HG02678 (cell line): Measurements from ENCODE around the gene PDZRN3.

Experiments used
- ATAC-seq: cut with Tn5 transposase; IDR thresholded peaks from one replicate; pipeline ENCODE4 v1.9.1; 2021; ENCODE audit warnings: mild to moderate bottlenecking, moderate library complexity; ENCODE audit not compliant: unreplicated experiment

The PDZRN3 gene

GRCh38 chr3:73401059-73401458, 223.7 kb downstream of the PDZRN3 start:
- ATAC-seq, result no peak

DNA sequence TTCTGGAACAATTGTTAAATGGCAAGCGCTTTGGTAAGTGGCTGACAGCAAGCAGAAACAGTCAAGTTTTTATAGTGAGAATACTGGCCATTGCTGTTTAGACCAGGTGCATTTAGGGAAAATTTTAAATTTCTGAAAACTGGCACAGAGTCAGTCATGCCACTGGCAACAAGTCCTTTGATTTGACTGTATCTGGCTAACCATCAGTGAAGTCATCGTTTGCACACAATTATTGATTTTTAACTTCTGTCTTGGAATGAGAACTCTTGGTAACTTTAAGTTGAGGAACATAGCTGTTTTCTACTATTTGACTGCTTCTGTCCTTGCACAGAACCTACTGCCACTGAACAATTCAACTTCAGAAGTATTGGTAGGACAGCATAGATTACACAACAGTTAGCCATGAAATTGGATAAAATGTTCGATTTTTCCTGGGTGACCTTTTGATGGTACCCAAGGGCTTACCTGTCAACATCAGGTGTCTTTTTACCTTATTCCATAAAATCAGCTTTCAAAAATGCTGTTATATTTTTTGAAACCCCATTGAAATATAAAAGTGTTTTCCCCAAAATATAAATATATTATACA, 225.0 kb downstream of the PDZRN3 start:
- ATAC-seq, result no peak

GRCh38 chr3:73399106-73399505, 225.6 kb downstream of the PDZRN3 start:
- no peak for ATAC-seq

GRCh38 chr3:73398084-73398483, 226.7 kb downstream of the PDZRN3 start:
- no peak for ATAC-seq

GRCh38 chr3:73394240-73394639, 230.5 kb downstream of the PDZRN3 start:
- ATAC-seq, result no peak

- no peak for ATAC-seq
These were observed 231.7 kb downstream of the PDZRN3 start for GRCh38 chr3:73393005-73393404.

GRCh38 chr3:73391984-73392383, 232.8 kb downstream of the PDZRN3 start:
- ATAC-seq, result no peak

DNA sequence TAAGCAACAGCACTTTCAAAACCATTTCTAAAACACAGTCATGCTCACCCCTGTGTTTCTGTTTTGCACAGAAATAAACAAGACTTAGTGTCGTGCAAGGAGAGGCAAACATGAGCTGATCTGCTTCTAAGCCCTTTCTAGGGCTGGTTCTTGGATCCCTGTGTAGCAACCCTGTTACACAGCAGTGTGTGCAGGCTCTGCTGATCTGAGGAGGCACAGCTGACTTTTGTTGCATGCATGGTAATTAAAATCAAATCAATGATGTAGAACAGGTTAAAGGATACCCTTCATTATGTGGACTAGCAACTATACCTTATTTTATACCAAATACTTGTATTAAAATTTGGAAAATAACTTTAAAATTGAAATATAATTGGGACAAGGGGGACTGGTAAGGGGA, 234.8 kb downstream of the PDZRN3 start:
- no peak for ATAC-seq

- no peak for ATAC-seq
These were observed 235.5 kb downstream of the PDZRN3 start for GRCh38 chr3:73389117-73389813.

- no peak for ATAC-seq
These were observed 239.2 kb downstream of the PDZRN3 start for GRCh38 chr3:73385568-73385967.

- no peak for ATAC-seq
These were observed 240.4 kb downstream of the PDZRN3 start for GRCh38 chr3:73384091-73384906.

GRCh38 chr3:73383470-73384049, 241.2 kb downstream of the PDZRN3 start:
- ATAC-seq, result no peak

GRCh38 chr3:73381551-73381950, 243.2 kb downstream of the PDZRN3 start:
- ATAC-seq, result no peak

- no peak for ATAC-seq
These were observed 243.8 kb downstream of the PDZRN3 start for GRCh38 chr3:73380735-73381532.

GRCh38 chr3:73379465-73379864, 245.3 kb downstream of the PDZRN3 start:
- ATAC-seq, result no peak

DNA sequence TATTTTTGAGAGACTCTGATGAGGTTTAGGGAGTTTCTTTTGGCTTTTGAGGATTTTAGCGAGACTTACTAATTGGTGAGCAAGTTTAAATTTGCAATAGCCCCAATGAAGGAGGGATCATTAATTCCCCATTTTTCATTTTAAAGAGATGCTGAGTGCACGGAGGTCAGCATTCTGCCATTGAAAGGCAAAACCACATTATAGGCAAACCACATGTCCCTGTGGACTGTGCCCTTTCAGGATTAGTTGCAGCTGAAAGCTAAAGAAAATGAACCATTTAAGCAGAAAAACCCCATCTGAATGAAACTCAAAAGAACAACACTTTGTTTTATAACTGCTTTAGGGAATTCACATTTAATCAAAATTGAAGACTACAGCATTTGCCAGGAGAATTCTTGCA, 246.5 kb downstream of the PDZRN3 start:
- ATAC-seq, result no peak

DNA sequence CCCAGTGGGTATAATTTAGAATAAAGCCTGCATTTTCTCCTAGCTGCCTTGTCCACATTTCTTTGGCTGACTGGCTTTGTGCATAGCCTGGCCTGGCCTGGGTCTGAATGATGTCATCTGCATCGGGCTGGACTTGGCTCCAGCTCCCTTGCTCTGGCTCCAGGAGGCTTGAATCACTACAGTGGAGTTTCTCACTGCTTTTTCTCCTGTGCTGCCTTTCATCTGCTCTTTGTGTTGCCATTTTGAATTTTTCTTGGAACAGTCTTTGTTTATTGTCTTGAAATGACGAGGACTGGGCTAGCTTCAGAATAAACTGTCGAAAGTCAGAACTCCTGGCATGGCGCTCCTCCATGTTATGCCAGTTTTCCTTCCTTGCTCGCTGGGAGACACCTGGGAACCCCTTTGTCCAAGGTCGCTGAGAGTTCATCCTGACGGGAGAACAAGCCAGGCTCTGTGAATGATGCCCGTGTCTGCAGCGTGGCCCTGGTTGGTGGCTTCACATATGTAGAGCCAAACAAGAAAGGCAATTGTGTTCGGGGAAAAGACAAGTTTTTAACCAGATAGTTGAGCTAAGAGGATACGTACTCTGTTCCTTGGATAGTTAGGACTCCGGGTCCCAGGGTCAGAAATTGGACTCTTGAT, 258.9 kb downstream of the PDZRN3 start:
- ATAC-seq, result no peak

GRCh38 chr3:73364517-73364916, 260.2 kb downstream of the PDZRN3 start:
- no peak for ATAC-seq

DNA sequence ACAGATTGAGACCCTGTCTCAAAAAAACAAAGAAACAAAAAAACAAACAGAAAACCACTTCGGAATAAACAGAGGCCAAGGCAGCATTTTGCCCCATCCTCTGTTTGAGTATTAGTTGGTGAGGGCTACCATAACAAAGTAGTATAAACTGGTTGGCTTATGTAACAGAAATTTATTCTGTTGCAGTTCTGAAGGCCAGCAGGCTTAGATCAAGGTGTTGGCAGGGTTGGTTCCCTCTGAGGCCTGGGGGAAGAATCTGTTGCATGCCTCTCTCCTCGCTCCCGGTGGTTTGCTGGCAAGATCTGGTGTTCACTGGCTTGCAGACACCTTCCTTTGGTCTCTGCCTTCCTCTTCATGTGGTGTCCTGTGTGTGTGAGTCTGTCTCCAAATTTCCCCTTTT, 261.6 kb downstream of the PDZRN3 start:
- no peak for ATAC-seq

DNA sequence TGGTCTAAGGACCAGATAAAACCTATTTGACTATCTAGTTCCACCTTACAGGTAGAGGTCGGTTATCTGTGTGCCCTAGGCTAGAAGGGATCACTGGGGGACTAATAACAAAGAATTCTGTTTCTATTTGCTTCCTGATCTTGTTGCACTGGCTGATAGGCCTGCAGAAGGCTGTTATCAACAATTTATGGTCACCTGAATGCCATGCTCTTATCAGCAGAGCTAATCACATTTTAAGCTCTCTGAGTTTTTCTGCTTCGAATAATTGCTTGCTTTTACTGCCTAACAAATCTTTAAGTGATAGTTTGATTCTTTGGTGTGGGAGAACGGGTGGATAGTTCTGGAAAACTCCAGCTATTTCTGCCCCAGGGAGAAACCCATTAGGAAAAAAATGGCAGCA, 263.1 kb downstream of the PDZRN3 start:
- no peak for ATAC-seq
